Stimulated activated CD4-positive, alpha-beta T cell treated with anti-CD3 and anti-CD28 coated beads, Interleukin-2, amount 100 ng/mL, for 4 hours (primary cell): ENCODE data around the gene PTPRQ.

Source experiments
- DNase-seq: peaks from one replicate; pipeline ENCODE4 v3.0.0-alpha.2; 2020; ENCODE audit warnings: low read depth

Gene PTPRQ

DNA sequence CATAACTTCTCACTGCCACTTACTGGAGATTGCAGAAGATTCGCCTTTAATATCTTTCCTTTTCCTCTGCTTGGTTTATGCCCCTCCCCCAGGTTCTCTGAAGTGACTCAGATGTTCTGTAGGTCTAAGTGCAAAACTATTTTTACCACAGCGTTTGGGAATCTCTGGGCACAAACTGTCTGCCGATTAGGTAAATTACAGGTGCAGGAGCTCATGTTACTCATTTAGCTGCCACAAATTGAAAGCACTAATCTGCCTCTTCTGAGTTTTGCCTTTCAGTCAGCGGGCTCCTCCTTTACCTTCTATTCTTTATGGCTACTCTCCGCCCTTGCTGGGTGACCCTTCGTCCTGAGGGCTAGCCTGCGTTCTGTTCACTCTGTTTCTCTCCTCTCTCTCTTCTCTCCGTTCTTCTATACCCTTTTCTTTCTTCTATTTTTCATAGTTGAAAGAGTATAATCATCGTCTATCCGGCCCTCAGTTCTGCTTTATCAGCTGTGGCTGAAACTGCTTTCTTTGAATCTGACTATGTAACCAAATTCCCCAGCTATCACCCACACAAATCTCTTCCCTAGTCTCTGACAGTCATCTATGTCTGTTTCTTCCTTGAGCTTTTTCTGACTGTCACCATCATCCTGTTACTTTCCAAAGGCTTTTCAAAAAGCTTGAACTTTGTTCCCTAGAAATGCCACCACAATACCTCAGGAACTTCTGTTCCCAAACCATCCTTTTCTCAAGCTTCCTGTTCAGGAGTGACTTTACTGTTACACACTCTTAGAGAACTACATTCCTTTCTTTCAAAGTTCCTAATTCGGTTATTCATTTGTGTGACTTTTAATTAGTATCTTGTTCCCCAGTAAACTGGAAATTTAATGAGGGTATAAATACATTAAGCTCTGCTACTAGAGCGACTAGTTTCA lies 259.1 kb downstream of the PTPRQ start:
- no peak for DNase-seq

DNA sequence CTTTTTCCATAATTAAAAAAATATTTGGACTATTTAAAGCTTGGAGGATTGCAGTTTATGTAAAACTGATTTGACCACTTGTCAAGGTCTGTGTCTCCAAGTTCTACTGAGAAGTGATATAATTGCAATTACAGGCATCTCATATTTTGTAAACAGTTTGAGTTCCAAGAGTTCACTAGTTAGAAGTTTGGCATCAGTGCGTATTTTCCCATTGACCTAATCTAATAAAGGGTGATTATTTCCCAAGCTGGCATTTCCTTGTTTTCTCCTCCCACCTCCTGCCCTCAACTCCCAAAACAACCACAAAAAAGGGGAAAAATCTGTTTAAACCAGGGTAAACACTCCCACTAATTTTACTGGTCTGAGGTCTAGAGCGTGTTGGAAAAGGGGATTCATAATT lies 260.4 kb downstream of the PTPRQ start:
- DNase-seq: no peak

DNA sequence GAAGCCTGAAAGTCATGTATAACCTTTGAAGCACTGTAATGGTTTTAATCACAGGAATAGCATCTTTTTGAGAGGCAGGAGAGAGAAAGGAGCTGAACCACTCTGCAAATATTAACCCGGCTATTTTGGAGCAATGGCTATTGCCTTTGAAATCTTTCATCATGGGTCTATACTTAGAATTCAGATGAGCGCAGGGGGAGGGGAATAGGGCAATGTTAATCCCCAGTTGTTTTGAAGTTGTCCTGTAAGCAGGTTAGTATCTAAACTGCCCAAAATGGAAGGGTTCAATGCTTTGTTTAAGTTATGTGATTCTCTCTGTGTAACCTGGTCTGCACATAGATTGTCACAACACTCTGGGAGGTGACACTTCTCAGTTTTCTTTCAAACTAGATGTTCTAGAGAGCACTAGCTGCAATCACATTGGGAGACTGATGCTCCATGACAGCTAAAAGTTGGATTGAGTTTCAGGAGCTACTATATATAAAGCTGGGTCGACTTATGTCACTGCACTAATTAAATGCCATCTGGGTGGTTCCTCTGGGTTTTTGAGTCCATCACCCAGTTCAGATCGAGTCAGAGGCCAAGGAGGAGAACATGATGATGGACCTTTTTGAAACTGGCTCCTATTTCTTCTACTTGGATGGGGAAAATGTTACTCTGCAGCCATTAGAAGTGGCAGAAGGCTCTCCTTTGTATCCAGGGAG lies 263.2 kb downstream of the PTPRQ start, which contains the start of gene MYF6:
MYF6 (plus strand) TSS at position 509 of the 704 bp plus-strand sequence; CDS start at position 595, 86 bp downstream.
- DNase-seq: no peak

DNA sequence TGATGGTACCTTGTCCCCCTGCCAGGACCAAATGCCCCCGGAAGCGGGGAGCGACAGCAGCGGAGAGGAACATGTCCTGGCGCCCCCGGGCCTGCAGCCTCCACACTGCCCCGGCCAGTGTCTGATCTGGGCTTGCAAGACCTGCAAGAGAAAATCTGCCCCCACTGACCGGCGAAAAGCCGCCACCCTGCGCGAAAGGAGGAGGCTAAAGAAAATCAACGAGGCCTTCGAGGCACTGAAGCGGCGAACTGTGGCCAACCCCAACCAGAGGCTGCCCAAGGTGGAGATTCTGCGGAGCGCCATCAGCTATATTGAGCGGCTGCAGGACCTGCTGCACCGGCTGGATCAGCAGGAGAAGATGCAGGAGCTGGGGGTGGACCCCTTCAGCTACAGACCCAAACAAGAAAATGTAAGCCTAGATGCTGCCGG lies 263.8 kb downstream of the PTPRQ start:
- no peak for DNase-seq

DNA sequence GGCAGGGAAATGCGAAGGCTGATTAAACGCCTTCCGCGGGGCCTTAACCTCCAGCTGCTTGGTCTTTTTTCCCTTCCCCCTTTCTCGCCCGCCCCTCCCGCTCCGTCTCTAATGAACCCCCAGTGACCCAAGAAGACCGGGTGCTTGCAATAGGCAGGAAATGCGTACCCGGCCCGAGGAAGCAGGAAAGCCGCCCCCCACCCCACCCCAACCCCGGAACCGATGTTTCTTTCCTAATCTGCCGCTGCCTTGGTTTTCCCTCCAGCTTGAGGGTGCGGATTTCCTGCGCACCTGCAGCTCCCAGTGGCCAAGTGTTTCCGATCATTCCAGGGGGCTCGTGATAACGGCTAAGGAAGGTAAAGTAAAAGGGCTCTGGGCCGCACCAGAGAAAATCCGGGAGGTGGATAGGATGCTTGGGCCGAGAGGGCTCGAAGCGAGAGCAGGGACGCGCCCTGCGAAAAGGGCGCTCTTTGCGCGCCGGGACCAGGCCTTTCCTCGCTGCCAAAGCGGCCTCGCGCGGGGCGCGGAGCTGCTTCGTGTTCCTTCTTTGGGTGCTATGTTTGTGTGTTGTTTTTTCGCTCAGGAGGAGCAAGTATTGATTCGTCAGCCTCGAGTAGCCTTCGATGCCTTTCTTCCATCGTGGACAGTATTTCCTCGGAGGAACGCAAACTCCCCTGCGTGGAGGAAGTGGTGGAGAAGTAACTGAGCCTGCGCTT lies 264.4 kb downstream of the PTPRQ start:
- DNase-seq: no peak

DNA sequence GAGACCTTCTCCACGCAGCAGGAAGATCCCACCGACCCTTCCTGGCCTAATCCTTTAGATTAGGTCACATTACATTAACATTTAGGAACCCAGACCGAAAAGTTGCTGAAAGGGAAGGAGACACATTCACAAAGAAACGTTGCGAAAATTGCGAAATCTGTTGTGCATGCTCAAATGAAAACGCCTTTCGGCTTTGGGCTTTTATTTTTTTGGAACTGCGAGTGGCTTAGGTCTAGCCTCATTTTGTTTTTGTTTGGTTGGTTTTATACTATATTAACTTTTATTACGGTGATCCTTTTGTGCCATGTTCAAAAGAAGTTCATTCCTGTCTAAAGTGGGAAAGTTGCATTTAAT lies 264.9 kb downstream of the PTPRQ start:
- no peak for DNase-seq

DNA sequence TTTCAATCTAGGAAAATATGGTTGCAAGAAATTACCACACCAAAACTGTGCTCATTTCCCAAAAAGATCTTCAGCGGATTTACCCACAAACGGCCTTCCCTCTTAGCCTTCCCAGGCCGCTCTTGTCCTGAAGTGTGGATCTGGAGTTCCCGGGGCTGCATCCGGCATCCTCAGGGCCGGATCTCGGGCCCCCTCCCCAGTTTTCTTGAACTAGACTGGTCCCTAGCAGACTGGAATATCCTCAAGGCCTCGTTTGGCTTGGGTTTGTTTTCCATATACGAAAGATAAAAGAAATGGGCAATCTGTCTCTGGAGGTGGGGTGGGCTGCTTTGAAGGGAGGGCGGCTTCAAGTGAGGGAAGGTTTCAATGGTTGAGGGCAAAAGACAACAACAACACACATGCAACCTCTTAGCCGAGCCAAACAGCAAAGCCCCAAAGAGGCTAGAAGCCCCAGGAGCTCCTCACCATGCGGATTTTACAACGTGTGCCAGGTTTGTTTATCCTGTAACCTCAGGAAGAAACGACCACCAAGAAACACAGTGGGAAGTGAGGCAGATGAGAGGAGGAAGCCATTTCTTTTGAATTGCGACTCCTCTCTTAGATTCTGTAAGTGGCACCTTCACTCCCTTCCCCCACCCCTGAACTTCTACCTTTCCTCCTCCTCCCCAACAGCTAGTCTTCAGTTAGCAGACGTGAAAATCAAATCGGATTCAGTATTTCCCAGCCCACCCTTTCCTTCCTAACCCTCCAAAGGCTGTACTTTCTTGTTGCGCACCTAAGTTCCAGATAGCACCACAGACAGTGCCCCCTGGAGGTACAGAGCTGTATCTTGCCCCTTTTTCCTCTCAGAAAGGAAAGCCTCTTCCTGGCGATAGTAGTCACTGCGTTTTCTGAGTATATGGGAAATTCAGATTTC lies 266.0 kb downstream of the PTPRQ start:
- DNase-seq: no peak

DNA sequence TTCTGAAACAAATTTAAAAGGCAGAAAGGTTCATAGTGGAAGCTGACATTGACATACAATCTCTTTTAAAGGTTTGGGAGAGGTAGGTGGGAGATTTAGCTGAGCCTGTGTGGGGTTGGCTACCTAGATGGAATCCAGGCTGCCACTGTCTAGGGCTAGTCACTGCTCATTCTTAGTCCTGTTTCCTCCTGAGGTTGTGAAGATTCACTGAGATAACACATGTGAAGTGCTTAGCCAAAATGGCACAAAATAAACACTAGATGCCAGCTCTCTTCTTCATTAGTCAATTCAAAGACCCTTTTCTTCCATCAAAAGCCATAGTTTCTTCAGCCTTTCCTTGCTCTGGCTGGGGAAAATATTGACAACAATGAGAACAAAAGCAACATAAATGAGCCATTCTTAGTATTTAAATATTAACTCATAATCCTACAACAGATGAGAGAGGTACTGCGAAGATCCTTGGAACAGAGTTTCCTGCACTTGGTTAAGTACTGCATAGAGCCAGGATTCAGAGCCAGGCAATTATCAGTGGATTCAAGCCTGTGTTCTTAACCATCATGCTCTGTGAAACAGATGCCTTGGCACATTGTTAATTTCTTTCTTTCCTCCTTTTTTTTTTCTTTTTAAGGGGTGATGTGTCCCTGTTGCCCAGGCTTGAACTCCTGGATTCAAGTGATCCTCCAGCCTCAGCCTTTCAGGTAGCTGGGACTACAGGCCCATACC lies 266.9 kb downstream of the PTPRQ start:
- DNase-seq: no peak

DNA sequence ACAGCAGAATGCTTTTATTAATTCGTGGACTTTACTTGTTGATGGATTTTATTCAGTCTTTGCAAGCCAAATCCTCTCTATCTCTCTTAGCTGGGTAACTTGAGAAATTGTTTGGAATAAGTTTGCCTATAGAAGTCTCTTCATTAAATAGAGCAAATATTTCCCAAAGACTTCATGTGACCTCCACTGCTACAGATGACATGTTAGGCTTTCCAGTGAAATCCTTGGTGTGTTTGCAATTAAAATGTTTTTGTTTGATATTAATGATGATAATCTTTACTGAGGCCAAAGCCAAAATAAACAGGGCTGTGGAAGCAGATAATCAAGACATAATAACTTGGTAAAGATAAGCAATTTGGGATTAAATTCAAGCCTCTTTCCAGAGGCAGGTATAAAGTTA lies 267.8 kb downstream of the PTPRQ start:
- no peak for DNase-seq

DNA sequence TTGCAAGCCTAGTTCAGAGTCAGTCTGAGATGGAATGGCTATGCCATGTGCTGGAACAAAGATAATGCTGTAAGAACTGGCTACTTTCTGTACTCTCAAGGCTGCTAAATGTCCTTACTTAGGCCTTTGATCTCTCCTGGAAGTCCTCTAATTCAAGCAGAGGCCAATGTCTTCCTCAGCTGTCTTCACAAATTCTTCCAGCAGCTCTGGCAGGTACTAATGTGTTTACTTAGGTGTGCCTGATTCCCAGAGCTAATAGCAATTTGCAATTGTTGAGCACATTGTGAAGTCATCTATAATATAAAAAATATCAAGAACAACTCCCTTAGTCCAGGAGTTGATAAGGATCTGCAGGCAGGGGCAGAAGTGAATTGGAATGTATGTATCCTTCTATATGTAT lies 268.8 kb downstream of the PTPRQ start:
- no peak for DNase-seq

DNA sequence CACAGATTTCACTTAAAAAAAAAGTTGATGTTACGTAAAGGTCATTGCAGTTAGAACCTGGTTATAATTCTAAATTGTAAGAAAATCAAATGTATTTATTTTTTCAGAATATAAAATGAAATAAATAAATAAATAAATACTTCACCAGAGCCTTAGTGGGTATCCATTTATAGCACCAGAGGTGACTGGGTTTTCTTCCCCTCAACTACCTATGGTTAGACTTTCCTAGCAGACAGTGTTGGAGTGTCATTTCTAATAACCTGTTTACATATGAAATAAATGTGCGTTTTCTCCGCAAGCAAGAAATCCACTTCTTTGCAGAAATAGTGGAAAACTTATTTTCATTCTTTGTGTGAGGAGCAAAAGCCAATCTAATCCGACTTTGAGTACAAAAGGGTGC lies 269.4 kb downstream of the PTPRQ start:
- no peak for DNase-seq

DNA sequence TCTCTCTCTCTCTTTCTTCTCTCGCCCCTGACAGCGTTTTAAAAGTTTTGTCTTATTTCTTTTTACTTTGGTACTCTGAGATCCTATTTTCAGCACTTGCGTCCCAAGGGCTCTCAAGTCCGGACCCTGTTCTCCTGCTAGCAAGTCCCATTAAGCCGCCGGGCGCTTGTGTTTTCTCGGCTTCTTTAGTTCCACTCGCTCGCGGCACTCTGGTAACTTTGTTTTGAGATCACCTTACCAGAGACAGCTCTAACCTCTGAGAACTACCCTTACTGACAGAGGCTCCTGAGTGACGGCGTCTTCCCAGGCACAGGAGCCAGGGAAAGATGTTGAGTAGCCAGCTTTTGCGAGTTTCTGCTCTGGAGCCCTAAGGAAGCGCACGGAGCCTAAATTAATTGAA lies 270.0 kb downstream of the PTPRQ start:
- no peak for DNase-seq

DNA sequence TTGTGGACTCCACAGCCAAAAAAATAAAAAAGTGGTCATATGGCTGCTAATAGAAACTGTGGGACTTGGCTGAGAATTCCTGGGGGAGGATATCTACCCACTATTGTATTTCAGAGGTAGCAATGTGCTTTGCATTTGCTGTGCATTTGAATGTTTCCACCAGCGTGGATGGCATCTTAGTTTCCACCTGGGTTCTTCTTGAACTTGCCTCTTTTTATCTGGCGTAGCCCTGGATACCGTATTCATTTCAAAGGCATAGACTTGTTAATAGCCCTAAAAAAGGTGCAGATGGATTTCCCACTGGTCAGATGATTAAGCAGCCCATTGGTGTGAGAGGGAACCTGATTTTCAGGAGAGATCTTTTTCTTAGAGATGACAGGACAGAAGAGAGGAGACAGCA lies 270.8 kb downstream of the PTPRQ start:
- no peak for DNase-seq

DNA sequence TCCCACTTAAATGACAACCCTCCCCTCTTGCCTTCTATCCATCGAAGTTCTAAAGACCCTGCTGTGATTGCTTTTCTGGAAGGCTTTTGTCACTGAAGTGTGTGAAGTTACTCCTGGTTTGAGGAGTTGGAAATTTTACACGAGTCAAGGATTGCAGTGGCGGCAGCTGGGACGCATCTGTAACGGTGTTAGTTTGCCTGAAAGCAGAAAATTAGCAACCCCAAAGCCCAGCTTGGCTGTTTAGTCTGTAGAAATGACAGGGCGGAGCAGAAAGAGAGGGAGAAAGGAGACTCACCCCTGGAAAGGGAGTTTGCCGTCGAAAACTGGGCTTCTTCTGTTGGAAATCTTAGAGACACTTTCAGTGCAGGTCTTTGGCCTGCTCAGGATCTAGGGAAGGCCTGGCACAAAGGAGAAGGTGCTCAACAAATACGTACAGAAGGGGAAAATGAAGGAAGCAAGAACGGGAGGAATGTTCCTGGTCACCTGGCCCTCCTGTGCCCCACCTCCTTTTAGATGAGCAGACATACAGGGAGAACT lies 271.7 kb downstream of the PTPRQ start:
- DNase-seq: no peak

DNA sequence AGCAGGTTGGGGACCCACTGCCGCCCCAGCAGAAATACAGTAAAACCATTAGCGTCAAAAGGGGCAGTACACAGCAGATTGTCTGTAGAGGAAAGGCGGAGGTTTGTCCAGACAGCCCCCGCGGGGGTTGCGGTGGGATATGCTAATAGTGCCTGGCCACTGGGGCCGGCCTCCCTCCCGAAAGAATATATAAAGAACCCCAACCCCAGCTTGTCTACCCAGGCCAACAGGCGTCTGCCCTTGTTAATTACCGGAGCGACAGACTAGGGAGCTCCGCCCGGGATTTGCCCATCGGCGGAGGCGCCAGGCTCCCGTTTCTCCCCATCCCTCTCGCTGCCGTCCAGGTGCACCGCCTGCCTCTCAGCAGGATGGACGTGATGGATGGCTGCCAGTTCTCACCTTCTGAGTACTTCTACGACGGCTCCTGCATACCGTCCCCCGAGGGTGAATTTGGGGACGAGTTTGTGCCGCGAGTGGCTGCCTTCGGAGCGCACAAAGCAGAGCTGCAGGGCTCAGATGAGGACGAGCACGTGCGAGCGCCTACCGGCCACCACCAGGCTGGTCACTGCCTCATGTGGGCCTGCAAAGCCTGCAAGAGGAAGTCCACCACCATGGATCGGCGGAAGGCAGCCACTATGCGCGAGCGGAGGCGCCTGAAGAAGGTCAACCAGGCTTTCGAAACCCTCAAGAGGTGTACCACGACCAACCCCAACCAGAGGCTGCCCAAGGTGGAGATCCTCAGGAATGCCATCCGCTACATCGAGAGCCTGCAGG lies 272.8 kb downstream of the PTPRQ start, which contains the start of gene MYF5:
MYF5 (plus strand) TSS at position 217 of the 774 bp plus-strand sequence; CDS start at position 369, 152 bp downstream.
- DNase-seq: no peak

DNA sequence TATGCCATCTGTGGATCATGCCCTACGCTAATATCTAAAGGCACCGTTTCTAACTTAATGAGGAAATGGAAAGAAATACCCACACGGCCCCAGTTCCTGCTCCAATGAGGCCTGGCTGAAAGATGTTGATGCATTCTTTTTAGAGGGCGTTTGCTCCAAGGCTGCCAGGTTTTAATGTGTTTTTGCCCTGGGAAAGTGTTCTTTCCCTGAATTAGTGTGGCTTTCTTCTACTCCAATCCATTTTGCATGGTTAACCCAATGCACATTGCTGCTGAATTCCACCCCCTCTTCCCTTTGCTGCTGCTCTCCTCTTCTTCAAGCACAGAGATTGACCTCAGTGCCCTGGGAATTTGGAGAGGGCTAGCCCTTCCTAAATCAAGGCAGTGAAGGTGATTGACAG lies 273.8 kb downstream of the PTPRQ start:
- DNase-seq: no peak

DNA sequence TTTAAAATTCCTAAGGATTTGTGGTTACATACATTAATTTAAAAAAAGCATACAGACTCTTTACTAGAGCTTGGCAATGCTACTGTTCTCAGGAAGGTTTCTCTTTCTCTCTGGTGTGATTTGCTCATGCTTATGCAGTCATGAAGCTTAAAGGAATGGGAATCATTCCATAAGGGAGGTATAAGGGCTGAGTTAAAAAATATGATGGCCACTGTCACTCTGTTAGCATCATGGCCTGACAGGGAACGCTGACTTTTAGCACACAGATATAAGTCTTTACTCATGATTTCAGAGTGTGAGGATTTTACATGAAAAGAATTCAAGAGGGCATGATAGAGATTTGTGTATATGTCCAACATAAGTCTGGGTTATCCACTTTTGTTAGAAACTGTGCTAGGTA lies 276.5 kb downstream of the PTPRQ start:
- DNase-seq: no peak

DNA sequence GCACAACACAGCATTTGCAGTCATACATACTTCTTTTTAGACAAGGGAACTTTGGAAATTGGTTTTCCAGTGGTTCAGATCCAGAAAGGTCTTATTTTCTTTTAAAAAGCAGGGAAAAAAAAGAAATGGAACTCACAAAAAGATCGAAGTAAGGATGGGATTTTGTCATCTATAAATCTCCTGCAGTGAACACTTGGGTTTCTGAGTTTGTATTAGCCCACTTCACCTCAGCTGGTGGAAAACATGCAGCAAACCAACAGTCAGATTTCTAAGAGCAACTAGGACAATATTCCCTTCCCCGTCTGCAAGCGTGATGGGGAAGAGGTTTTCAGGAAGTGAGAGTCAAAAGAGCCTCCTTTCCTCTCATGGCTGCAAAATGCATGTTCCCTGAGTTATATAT lies 277.3 kb downstream of the PTPRQ start:
- no peak for DNase-seq
